Calu3 (cell line): ENCODE results near the gene RECK. TPM values are rescaled to one million over a fixed set of nuclear protein-coding genes. Genes with fewer than 3 reads are reported as not detected.
"Not testable (repeated sequence)": the region's sequence is repeated elsewhere in the genome, so short reads cannot be mapped to it uniquely, and the experiment has no call there.

Experiments used
- BruUV-seq: library from RNA; stranded (reverse); fragments of 400-500 nt; replicated peaks from 2 replicates; lab custom pipeline; 2021; lab: Mats Ljungman, UMichigan
- CTCF ChIA-PET: fragments of 300-600 bp; sonication (Branson Sonifier 250); formaldehyde crosslinking; loops from one replicate; lab custom pipeline; 2022; ENCODE audit warnings: antibody characterized with exemption; lab: Charles Lee
- DNase-seq: peaks from one replicate; pipeline ENCODE4 v3.0.0; 2022
- H3K27ac Mint-ChIP-seq: one replicate; pipeline ENCODE4 v1.8.0; 2022; ENCODE audit warnings: mixed read lengths; ENCODE audit not compliant: unreplicated experiment
- H3K27me3 Mint-ChIP-seq: one replicate; pipeline ENCODE4 v1.8.0; 2022; ENCODE audit warnings: mixed read lengths; ENCODE audit not compliant: unreplicated experiment
- H3K36me3 Mint-ChIP-seq: one replicate; pipeline ENCODE4 v1.8.0; 2022; ENCODE audit warnings: mild to moderate bottlenecking, moderate library complexity, mixed read lengths; ENCODE audit not compliant: insufficient read depth, unreplicated experiment
- H3K4me1 Mint-ChIP-seq: one replicate; pipeline ENCODE4 v1.8.0; 2022; ENCODE audit warnings: mild to moderate bottlenecking, low read depth, mixed read lengths; ENCODE audit not compliant: unreplicated experiment
- H3K4me3 Mint-ChIP-seq: one replicate; pipeline ENCODE4 v1.8.0; 2022; ENCODE audit warnings: mild to moderate bottlenecking, low read depth, moderate library complexity, mixed read lengths; ENCODE audit not compliant: unreplicated experiment
- H3K9me3 Mint-ChIP-seq: one replicate; pipeline ENCODE4 v1.8.0; 2022; ENCODE audit warnings: low read depth, mixed read lengths; ENCODE audit not compliant: unreplicated experiment
- intact Hi-C: fragments of 100-400 bp; cut with micrococcal nuclease; formaldehyde crosslinking; loops from one replicate; pipeline ENCODE4 v1.10.0; 2022; ENCODE audit not compliant: unreplicated experiment
- total RNA-seq: library from RNA; stranded (reverse); gene quantifications from 2 replicates; pipeline ENCODE4 v1.2.3, GENCODE V29; 2022
- TF ChIP-seq, protein P1 (sequence below): fragments of 200-600 bp; IDR thresholded peaks from one replicate; pipeline ENCODE4 v1.8.0; 2022; ENCODE audit warnings: antibody characterized with exemption; ENCODE audit not compliant: unreplicated experiment

RECK gene
- total RNA-seq, 1 experiment from 2014 or later = 1.1 TPM

DNA sequence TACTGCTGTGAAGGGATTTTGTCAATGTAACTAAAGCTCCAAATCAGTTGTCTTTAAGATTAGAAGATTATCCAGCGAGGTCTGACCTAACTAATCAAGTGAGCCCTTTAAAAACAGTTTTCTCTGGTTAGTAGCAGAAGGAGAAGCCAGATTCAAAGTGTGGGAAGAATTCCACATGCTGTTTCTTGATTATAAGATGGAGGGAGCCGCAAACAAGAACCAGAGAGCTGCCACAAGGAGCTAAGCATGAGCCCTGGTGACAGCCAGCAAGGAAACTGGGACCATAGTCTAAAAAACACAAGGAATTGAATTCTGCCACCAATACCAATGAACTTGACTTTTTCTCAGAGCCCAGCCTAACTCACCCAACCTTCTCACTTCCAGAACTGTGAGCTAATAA, 41.8 kb upstream of the RECK start:
- no peaks in the 10 kb centered on the region for H3K36me3 Mint-ChIP-seq

GRCh38 chr9:35996358-35996970, 40.2 kb upstream of the RECK start:
- CTCF ChIA-PET = no interaction called here
- TF ChIP-seq, protein P1, sequence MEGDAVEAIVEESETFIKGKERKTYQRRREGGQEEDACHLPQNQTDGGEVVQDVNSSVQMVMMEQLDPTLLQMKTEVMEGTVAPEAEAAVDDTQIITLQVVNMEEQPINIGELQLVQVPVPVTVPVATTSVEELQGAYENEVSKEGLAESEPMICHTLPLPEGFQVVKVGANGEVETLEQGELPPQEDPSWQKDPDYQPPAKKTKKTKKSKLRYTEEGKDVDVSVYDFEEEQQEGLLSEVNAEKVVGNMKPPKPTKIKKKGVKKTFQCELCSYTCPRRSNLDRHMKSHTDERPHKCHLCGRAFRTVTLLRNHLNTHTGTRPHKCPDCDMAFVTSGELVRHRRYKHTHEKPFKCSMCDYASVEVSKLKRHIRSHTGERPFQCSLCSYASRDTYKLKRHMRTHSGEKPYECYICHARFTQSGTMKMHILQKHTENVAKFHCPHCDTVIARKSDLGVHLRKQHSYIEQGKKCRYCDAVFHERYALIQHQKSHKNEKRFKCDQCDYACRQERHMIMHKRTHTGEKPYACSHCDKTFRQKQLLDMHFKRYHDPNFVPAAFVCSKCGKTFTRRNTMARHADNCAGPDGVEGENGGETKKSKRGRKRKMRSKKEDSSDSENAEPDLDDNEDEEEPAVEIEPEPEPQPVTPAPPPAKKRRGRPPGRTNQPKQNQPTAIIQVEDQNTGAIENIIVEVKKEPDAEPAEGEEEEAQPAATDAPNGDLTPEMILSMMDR = no peak
- no peak overlapping the region for H3K27ac Mint-ChIP-seq
- no TSS peak for BruUV-seq
- H3K4me3 Mint-ChIP-seq = no peak overlapping the region
- no peak for DNase-seq
- H3K4me1 Mint-ChIP-seq = no peaks in the 10 kb centered on the region
- no peaks in the 10 kb centered on the region for H3K36me3 Mint-ChIP-seq
- peaks cover 17% of the 10 kb centered on the region for H3K27me3 Mint-ChIP-seq
- intact Hi-C loops = no loop called here
- no peaks in the 10 kb centered on the region for H3K9me3 Mint-ChIP-seq

More for the DNA sequence above, 41.8 kb upstream of the RECK start:
- intact Hi-C loops = no loop called here
- no TSS peak for BruUV-seq
- peaks cover 14% of the 10 kb centered on the region for H3K27me3 Mint-ChIP-seq
- no peaks in the 10 kb centered on the region for H3K4me1 Mint-ChIP-seq
- TF ChIP-seq, protein P1 = no peak
- DNase-seq = no peak
- H3K9me3 Mint-ChIP-seq = no peaks in the 10 kb centered on the region
- CTCF ChIA-PET = no interaction called here
- H3K4me3 Mint-ChIP-seq = no peak overlapping the region
- H3K27ac Mint-ChIP-seq = no peak overlapping the region

GRCh38 chr9:35997016-35997415, 39.7 kb upstream of the RECK start:
- H3K36me3 Mint-ChIP-seq, H3K9me3 Mint-ChIP-seq, H3K4me1 Mint-ChIP-seq, H3K27ac Mint-ChIP-seq, DNase-seq, CTCF ChIA-PET, intact Hi-C loops, H3K4me3 Mint-ChIP-seq, BruUV-seq: not testable (repeated sequence)
- peaks cover 22% of the 10 kb centered on the region for H3K27me3 Mint-ChIP-seq

DNA sequence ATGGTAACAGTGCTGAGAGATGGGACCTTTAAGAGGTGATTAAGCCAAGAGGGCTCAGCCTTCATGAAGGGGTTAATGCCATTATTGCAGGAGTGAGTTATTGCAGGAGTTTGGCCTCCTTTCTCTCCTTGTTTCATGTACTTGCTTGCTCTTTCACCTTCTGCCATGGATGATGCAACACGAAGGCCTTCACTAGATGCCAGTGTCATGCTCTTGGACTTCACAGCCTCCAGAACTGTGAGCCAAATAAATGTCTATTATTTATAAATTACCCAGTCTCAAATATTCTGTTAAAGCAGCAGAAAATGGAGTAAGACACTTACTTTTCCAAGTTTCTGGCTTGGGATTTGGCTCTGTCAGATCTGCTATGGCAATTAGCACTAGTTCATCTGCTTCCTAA, 38.4 kb upstream of the RECK start:
- Mint-ChIP-seq H3K9me3 (no peaks in the 10 kb centered on the region), H3K36me3 (no peaks in the 10 kb centered on the region), H3K27me3 (peaks cover 34% of the 10 kb centered on the region), H3K4me1 (no peaks in the 10 kb centered on the region), H3K4me3 (no peak overlapping the region), H3K27ac (no peak overlapping the region)
- intact Hi-C loops = no loop called here
- no peak for DNase-seq
- CTCF ChIA-PET = no interaction called here
- TF ChIP-seq, protein P1 = no peak
- no TSS peak for BruUV-seq

DNA sequence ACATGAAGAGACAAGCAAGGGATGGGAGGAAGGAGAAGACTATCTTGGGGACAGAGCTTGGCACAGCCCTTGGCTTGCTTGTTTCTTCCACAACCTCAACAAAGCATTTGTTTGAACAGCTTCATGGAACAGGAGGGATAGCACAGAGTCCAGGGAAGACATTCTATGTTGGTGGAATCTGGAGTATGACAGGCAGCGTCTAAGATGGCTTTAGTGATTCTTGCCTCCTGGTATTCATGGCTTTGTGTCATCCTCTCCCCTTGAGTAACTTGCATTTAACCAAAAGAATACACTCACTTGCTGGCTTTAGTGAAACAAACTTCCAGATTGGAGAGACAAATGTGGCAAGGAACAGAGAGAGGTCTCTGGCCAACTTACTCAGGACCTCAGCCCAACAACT, 30.8 kb upstream of the RECK start:
- H3K27me3 Mint-ChIP-seq = peaks cover 74% of the 10 kb centered on the region
- CTCF ChIA-PET = interaction anchor here (0.5 kb wide), 1 partner anchor 48 kb away, joined by 10 read pairs; no protein-coding TSS in a partner anchor
- TF ChIP-seq, protein P1 = no peak
- no peak overlapping the region for H3K27ac Mint-ChIP-seq
- no peaks in the 10 kb centered on the region for H3K36me3 Mint-ChIP-seq
- no peaks in the 10 kb centered on the region for H3K4me1 Mint-ChIP-seq
- DNase-seq = no peak
- intact Hi-C loops = no loop called here
- H3K4me3 Mint-ChIP-seq = no peak overlapping the region
- BruUV-seq = no TSS peak
- no peaks in the 10 kb centered on the region for H3K9me3 Mint-ChIP-seq
